ENCODE data around the gene MICU1. TPM values are rescaled to one million over a fixed set of nuclear protein-coding genes. Genes with fewer than 3 reads are reported as not detected.

Gene MICU1
- total and polyA plus RNA-seq, 2 of the 13 experiments (the other 11 are each of a cell fraction or from before 2014, with no cell fraction given): 32.5 to 56.1 TPM

- TF ChIP-seq MLXIP (CRISPR knock-in tag; IDR thresholded peaks at IDR 0.05; ENCODE audit: borderline replicate concordance) (no peak), ZNF180 (CRISPR knock-in tag; IDR thresholded peaks at IDR 0.05; ENCODE audit: borderline replicate concordance, low read depth) (no peak), KIAA2018 (CRISPR knock-in tag; IDR thresholded peaks at IDR 0.05; ENCODE audit: borderline replicate concordance) (no peak), RELA (CRISPR knock-in tag; IDR thresholded peaks at IDR 0.05) (no peak), REXO4 (CRISPR knock-in tag; IDR thresholded peaks at IDR 0.05; ENCODE audit: borderline replicate concordance) (no peak), DMTF1 (CRISPR knock-in tag; IDR thresholded peaks at IDR 0.05) (no peak), ZSCAN25 (CRISPR knock-in tag; IDR thresholded peaks at IDR 0.05) (no peak), ARID2 (CRISPR knock-in tag; IDR thresholded peaks at IDR 0.05; ENCODE audit: borderline replicate concordance) (no peak), THAP8 (CRISPR knock-in tag; IDR thresholded peaks at IDR 0.05; ENCODE audit: borderline replicate concordance) (no peak), KDM5B (CRISPR knock-in tag; IDR thresholded peaks at IDR 0.05; ENCODE audit: borderline replicate concordance) (peak; percentile 70; the same call in 1 of the 2 replicates), ZNF746 (CRISPR knock-in tag; IDR thresholded peaks at IDR 0.05) (no peak)
Observed at GRCh38 chr10:72625608-72626443, at the start of gene MICU1 (continued).

Data from HepG2 (cell line).